ENCODE measurements around the gene SLC45A1. TPM values are rescaled to one million over a fixed set of nuclear protein-coding genes. Genes with fewer than 3 reads are reported as not detected.
A peak's percentile ranks its signal among the peaks of the same experiment; 100 is the strongest.

The SLC45A1 gene
- total and polyA plus RNA-seq, 5 experiments from 2014 or later: 0.48 to 1.2 (median 0.98) TPM; not detected in 1

GRCh38 chr1:8330271-8331125, 12.6 kb downstream of the SLC45A1 start:
- POLR2A ChIA-PET: no interaction called here

GRCh38 chr1:8332806-8333205, 14.9 kb downstream of the SLC45A1 start:
- POLR2A ChIA-PET: no interaction called here

More at GRCh38 chr1:8330271-8331125, 12.6 kb downstream of the SLC45A1 start:
- H3K4me3 Mint-ChIP-seq: no peak overlapping the region
- H3K9me3 Mint-ChIP-seq: no peaks in the 10 kb centered on the region
- no peak overlapping the region for H3K27ac Mint-ChIP-seq
- no peak for DNase-seq
- ATAC-seq: no peak
- no peaks in the 10 kb centered on the region for H3K27me3 Mint-ChIP-seq
- H3K4me1 Mint-ChIP-seq: no peaks in the 10 kb centered on the region
- H3K36me3 Mint-ChIP-seq: peaks cover 0 to 6% (median 6%) of the 10 kb centered on the region in 3 donors

GRCh38 chr1:8333246-8333987, 15.5 kb downstream of the SLC45A1 start:
- no peaks in the 10 kb centered on the region for H3K4me1 Mint-ChIP-seq
- H3K4me3 Mint-ChIP-seq: no peak overlapping the region
- POLR2A ChIA-PET: no interaction called here
- ATAC-seq (no peak), DNase-seq (no peak)
- no peak overlapping the region for H3K27ac Mint-ChIP-seq
- no peaks in the 10 kb centered on the region for H3K27me3 Mint-ChIP-seq
- peaks cover 4 to 7% (median 5%) of the 10 kb centered on the region in 3 donors for H3K36me3 Mint-ChIP-seq
- peaks cover 0 to 8% (median 1%) of the 10 kb centered on the region in 9 donors for H3K9me3 Mint-ChIP-seq

More at GRCh38 chr1:8332806-8333205, 14.9 kb downstream of the SLC45A1 start:
- Mint-ChIP-seq H3K9me3 (peaks cover 0 to 8% (median 1%) of the 10 kb centered on the region in 9 donors), H3K4me3 (no peak overlapping the region), H3K4me1 (no peaks in the 10 kb centered on the region), H3K36me3 (peaks cover 4 to 7% (median 5%) of the 10 kb centered on the region in 3 donors), H3K27me3 (no peaks in the 10 kb centered on the region), H3K27ac (no peak overlapping the region)
- no peak for ATAC-seq
- DNase-seq: no peak

GRCh38 chr1:8334106-8334851, 16.4 kb downstream of the SLC45A1 start:
- peaks cover 4 to 7% (median 5%) of the 10 kb centered on the region in 3 donors for H3K36me3 Mint-ChIP-seq
- ATAC-seq: no peak
- DNase-seq: no peak
- no peak overlapping the region for H3K4me3 Mint-ChIP-seq
- H3K27ac Mint-ChIP-seq: peak overlapping the region in 1 of 10 donors; percentile 40
- H3K9me3 Mint-ChIP-seq: peaks cover 0 to 8% (median 1%) of the 10 kb centered on the region in 9 donors
- H3K27me3 Mint-ChIP-seq: no peaks in the 10 kb centered on the region
- H3K4me1 Mint-ChIP-seq: no peaks in the 10 kb centered on the region
- POLR2A ChIA-PET: no interaction called here

- Mint-ChIP-seq H3K4me3 (no peak overlapping the region), H3K36me3 (peaks cover 4 to 7% (median 5%) of the 10 kb centered on the region in 3 donors), H3K27ac (no peak overlapping the region), H3K9me3 (peaks cover 0 to 8% (median 1%) of the 10 kb centered on the region in 9 donors), H3K4me1 (no peaks in the 10 kb centered on the region), H3K27me3 (no peaks in the 10 kb centered on the region)
- POLR2A ChIA-PET: no interaction called here
- ATAC-seq: no peak
- DNase-seq: no peak
Observed at GRCh38 chr1:8335246-8335645, 17.3 kb downstream of the SLC45A1 start.

GRCh38 chr1:8337776-8338525, 20.0 kb downstream of the SLC45A1 start:
- Mint-ChIP-seq H3K27me3 (no peaks in the 10 kb centered on the region), H3K36me3 (peaks cover 4 to 7% (median 5%) of the 10 kb centered on the region in 3 donors), H3K27ac (no peak overlapping the region), H3K4me1 (no peaks in the 10 kb centered on the region), H3K4me3 (no peak overlapping the region), H3K9me3 (peaks cover 0 to 8% (median 1%) of the 10 kb centered on the region in 9 donors)
- DNase-seq: no peak
- no peak for ATAC-seq
- POLR2A ChIA-PET: no interaction called here

- POLR2A ChIA-PET: interaction anchor here (0.8 kb wide), 1 partner anchor 70 kb away, joined by 5 read pairs; no protein-coding TSS in a partner anchor
- Mint-ChIP-seq H3K9me3 (peaks cover 0 to 8% (median 1%) of the 10 kb centered on the region in 9 donors), H3K36me3 (peaks cover 4 to 7% (median 5%) of the 10 kb centered on the region in 3 donors), H3K27ac (no peak overlapping the region), H3K4me3 (no peak overlapping the region), H3K27me3 (no peaks in the 10 kb centered on the region), H3K4me1 (no peaks in the 10 kb centered on the region)
- ATAC-seq (no peak), DNase-seq (no peak)
Observed at GRCh38 chr1:8338526-8339202, 20.8 kb downstream of the SLC45A1 start.

GRCh38 chr1:8339203-8339600, 21.3 kb downstream of the SLC45A1 start:
- DNase-seq (no peak), ATAC-seq (no peak)
- Mint-ChIP-seq H3K9me3 (peaks cover 0 to 8% (median 1%) of the 10 kb centered on the region in 9 donors), H3K4me1 (no peaks in the 10 kb centered on the region), H3K36me3 (peaks cover 4 to 7% (median 5%) of the 10 kb centered on the region in 3 donors), H3K27ac (peak overlapping the region in 1 of 10 donors; percentile 33), H3K4me3 (no peak overlapping the region), H3K27me3 (no peaks in the 10 kb centered on the region)
- POLR2A ChIA-PET: interaction anchor here (0.8 kb wide), 1 partner anchor 71 kb away, joined by 5 read pairs; no protein-coding TSS in a partner anchor

- Mint-ChIP-seq H3K27ac (no peak overlapping the region), H3K9me3 (peaks cover 0 to 8% (median 1%) of the 10 kb centered on the region in 9 donors), H3K27me3 (no peaks in the 10 kb centered on the region), H3K36me3 (peaks cover 4 to 7% (median 5%) of the 10 kb centered on the region in 3 donors), H3K4me3 (no peak overlapping the region), H3K4me1 (no peaks in the 10 kb centered on the region)
- ATAC-seq: no peak
- DNase-seq: no peak
- POLR2A ChIA-PET: interaction anchor here (0.7 kb wide), 1 partner anchor 23 kb away, joined by 4 read pairs; no protein-coding TSS in a partner anchor
Observed at GRCh38 chr1:8340448-8340847, 22.5 kb downstream of the SLC45A1 start.

- Mint-ChIP-seq H3K27me3 (peaks cover 0 to 4% (median 0%) of the 10 kb centered on the region in 5 donors), H3K4me1 (peaks cover 0 to 2% (median 0%) of the 10 kb centered on the region in 4 donors), H3K4me3 (no peak overlapping the region), H3K27ac (no peak overlapping the region), H3K36me3 (peaks cover 0 to under 1% (median 0%) of the 10 kb centered on the region in 3 donors), H3K9me3 (peaks cover 0 to 2% (median 0%) of the 10 kb centered on the region in 9 donors)
- DNase-seq (no peak), ATAC-seq (no peak)
- POLR2A ChIA-PET: no interaction called here
Observed at GRCh38 chr1:8342325-8342724, 24.4 kb downstream of the SLC45A1 start.

- ATAC-seq: no peak
- Mint-ChIP-seq H3K4me3 (no peak overlapping the region), H3K27ac (peak overlapping the region in 1 of 10 donors; percentile 46), H3K9me3 (no peaks in the 10 kb centered on the region), H3K27me3 (peaks cover 0 to 4% (median 0%) of the 10 kb centered on the region in 5 donors), H3K4me1 (peaks cover 0 to 2% (median 0%) of the 10 kb centered on the region in 4 donors), H3K36me3 (no peaks in the 10 kb centered on the region)
- POLR2A ChIA-PET: no interaction called here
- no peak for DNase-seq
Observed at GRCh38 chr1:8343044-8343443, 25.1 kb downstream of the SLC45A1 start.
